ENCODE results near the gene KCTD14.
"Not testable (repeated sequence)": the region's sequence is repeated elsewhere in the genome, so short reads cannot be mapped to it uniquely, and the experiment has no call there.

Gene KCTD14

DNA sequence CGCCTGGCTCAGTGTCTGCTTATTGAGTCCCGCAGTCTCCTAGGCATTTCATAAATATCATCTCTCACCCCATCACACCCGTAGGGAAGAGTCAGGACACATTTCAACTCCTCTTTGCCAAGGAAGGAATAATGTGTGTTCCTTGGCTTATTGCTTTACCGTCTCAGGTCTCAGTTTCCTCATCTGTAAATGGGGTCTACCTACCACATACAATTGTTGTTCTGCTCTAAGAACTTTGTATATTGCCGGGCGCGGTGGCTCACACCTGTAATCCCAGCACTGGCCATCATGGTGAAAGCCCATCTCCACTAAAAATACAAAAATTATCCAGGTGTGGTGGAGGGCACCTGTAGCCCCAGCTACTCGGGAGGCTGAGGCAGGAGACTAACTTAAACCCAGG lies 37.5 kb upstream of the KCTD14 start:
- DNase-seq (ENCODE audit: low spot score): no peak
- TF ChIP-seq, protein P1, sequence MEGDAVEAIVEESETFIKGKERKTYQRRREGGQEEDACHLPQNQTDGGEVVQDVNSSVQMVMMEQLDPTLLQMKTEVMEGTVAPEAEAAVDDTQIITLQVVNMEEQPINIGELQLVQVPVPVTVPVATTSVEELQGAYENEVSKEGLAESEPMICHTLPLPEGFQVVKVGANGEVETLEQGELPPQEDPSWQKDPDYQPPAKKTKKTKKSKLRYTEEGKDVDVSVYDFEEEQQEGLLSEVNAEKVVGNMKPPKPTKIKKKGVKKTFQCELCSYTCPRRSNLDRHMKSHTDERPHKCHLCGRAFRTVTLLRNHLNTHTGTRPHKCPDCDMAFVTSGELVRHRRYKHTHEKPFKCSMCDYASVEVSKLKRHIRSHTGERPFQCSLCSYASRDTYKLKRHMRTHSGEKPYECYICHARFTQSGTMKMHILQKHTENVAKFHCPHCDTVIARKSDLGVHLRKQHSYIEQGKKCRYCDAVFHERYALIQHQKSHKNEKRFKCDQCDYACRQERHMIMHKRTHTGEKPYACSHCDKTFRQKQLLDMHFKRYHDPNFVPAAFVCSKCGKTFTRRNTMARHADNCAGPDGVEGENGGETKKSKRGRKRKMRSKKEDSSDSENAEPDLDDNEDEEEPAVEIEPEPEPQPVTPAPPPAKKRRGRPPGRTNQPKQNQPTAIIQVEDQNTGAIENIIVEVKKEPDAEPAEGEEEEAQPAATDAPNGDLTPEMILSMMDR (IDR thresholded peaks at IDR 0.05; ENCODE audit: borderline replicate concordance, control extremely low read depth, extremely low read depth, insufficient read depth, missing control alignments): no peak
- in situ Hi-C loops (cut with MboI; ENCODE audit: low sequenced_read_pairs, unreplicated experiment): no loop called here

DNA sequence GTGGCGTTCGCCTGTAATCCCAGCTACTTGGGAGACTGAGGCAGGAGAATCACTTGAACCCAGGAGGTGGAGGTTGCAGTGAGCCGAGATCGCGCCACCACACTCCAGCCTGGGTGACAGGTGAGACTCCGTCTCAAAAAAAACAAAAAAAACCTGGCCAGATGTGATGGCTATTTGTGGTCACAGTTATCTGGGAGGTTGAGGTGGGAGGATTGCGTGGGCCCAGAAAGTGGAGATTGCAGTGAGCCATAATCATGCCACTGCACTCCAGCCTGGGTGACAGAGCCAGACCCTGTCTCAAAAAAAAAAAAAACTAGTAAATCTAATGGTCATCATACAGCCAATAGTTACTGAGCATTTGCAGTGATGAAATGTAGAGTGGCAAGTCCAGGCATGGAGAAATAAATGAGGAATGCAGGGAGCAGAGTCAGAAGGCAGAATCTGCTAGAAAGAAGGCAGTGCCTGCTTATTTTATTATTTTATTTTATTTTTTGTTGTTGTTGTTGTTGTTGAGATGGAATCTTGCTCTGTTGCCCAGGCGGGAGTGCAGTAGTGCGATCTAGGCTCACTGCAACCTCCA lies 36.8 kb upstream of the KCTD14 start:
- in situ Hi-C loops (cut with MboI; ENCODE audit: low sequenced_read_pairs, unreplicated experiment); DNase-seq (ENCODE audit: low spot score): not testable (repeated sequence)

DNA sequence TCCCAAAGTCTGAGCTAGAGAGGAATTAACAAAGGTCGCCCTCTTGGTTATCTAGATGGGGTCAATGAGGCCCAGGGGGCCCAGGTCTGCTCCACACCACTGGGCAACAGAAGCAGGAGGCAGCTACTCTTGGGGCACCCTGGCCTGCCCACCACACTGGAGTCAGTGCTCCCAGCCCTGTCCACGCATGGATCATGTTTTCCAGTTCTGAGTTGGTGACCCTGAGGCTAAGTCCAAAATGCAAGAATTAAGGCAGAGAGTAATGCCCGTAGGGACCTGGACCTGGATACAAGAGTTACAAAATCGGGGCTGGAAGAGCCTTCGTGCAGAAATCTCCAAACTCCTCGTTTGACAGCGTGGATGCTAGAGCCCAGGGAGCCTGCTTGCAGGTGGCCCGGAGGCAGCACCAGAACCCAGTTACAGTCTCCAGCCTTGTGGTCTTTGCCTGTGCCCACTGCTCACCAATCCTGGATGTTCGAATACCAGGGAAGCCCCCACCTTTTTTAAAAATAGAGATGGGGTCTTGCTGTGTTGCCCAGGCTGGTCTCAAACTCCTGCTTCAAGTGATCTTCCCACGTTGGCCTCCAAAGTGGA lies 34.5 kb upstream of the KCTD14 start:
- in situ Hi-C loops (cut with MboI; ENCODE audit: low sequenced_read_pairs, unreplicated experiment): no loop called here
- no peak for DNase-seq (ENCODE audit: low spot score)
- TF ChIP-seq, protein P1 (IDR thresholded peaks at IDR 0.05; ENCODE audit: borderline replicate concordance, control extremely low read depth, extremely low read depth, insufficient read depth, missing control alignments): no peak

DNA sequence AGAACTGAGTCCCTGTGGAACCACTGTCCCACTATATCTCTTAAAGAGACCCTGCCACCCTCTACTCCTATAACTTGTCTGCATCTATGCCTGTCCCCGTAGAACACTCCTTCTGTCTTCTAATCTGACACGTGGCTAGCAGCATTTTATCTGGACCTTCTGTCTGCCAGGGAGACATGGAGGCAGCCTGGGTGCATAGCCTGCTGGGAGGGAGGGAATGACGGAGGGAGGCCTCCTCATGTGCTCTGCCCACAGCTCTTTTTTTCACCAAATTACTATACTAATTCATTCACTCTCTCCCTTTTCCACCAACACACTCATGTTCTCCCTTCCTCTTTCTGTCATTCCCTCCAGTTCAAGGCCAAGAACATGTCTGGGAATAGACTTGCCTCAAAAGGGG lies 33.0 kb upstream of the KCTD14 start:
- no peak for DNase-seq (ENCODE audit: low spot score)
- in situ Hi-C loops (cut with MboI; ENCODE audit: low sequenced_read_pairs, unreplicated experiment): no loop called here
- TF ChIP-seq, protein P1 (IDR thresholded peaks at IDR 0.05; ENCODE audit: borderline replicate concordance, control extremely low read depth, extremely low read depth, insufficient read depth, missing control alignments): no peak

DNA sequence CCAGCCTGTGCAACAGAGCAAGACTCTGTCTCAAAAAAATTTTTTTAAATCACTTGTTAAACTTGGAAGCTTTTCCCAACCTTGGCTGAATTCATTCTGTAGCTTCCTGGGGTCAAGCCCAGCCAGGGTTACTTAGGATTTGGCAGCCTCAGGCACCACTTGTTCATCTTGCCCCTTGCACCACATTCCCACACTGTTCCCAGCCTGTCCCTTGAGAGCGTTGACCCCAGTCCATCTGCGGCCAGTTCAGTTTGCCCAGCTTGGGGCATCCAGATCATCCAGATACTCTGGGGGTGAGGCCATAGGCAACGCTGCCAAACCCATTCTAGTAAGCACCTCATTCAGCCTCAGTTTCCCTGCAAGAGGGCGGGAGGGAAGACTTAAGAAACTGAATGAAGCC lies 31.9 kb upstream of the KCTD14 start:
- in situ Hi-C loops (cut with MboI; ENCODE audit: low sequenced_read_pairs, unreplicated experiment): no loop called here
- TF ChIP-seq, protein P1 (IDR thresholded peaks at IDR 0.05; ENCODE audit: borderline replicate concordance, control extremely low read depth, extremely low read depth, insufficient read depth, missing control alignments): no peak
- DNase-seq (ENCODE audit: low spot score): no peak

DNA sequence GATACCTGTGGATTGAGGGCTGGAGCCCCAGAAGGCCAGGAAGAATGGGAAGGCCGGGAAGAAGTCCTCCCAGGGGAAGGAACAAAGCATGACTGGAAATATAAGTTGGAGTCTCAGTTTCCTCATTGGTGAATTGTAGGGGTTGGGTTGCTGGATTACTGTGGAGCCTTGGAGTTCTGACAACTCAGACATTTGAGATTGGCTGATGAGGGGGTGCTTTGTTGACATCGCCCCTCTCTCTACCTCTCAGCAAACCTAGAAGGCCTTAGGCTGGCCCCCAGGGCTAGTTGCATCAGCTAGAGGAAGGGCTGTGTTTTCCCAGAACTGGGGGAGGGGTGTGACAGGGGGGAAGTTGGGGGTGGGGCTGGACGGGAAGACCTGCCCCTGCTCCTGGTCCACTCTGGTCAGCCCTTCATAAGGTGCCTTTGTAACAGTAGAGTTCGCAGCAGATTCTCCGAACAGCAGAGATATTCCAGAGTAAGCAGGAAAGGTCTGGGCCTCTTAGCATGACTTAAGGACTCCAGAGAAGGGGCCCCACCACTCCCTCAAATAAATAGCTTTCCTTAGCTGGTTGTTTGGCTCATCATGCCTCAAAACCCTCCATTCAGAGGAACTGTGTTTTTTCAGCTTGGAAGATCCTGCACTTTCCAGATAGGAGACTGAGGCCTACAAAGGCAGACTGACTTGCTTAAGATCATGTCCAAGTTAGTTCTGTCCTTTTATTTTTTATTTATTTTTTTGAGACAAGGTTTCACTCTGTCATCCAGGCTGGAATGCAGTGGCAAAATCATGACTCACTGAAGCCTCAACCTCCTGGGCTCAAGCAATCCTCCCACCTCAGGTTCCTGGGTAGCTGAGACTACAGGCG lies 28.1 kb upstream of the KCTD14 start:
- no peak for DNase-seq (ENCODE audit: low spot score)
- TF ChIP-seq, protein P1 (IDR thresholded peaks at IDR 0.05; ENCODE audit: borderline replicate concordance, control extremely low read depth, extremely low read depth, insufficient read depth, missing control alignments): no peak
- in situ Hi-C loops (cut with MboI; ENCODE audit: low sequenced_read_pairs, unreplicated experiment): no loop called here

DNA sequence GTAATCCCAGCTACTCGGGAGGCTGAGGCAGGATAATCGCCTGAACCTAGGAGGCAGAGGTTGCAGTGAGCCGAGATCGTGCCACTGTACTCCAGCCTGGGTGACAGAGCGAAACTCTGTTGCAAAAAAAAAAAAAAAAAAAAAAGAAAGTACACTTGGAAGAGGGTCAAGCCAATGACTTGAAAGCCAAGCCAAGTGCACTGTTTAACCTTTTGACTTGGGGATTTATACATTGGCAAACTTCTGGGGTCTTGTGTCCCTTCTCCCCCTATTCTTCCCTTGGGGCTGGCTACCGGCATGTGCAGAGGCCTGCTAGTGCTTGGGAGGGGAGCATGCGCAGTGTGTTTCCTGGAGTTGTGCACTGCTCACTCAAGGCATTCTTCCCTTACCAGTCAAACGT lies 26.3 kb upstream of the KCTD14 start:
- no peak for DNase-seq (ENCODE audit: low spot score)
- in situ Hi-C loops (cut with MboI; ENCODE audit: low sequenced_read_pairs, unreplicated experiment): no loop called here
- TF ChIP-seq, protein P1 (IDR thresholded peaks at IDR 0.05; ENCODE audit: borderline replicate concordance, control extremely low read depth, extremely low read depth, insufficient read depth, missing control alignments): no peak
